CD4-positive, alpha-beta T cell treated with Interleukin-17A for 4 hours (primary cell): ENCODE data around the gene NOL9.
A peak's percentile ranks its signal among the peaks of the same experiment; 100 is the strongest.
"Not testable (repeated sequence)": the region's sequence is repeated elsewhere in the genome, so short reads cannot be mapped to it uniquely, and the experiment has no call there.

Source experiments
- DNase-seq: peaks from one replicate; pipeline ENCODE4 v3.0.0-alpha.2; 2020; ENCODE audit warnings: mixed read lengths

Gene NOL9

DNA sequence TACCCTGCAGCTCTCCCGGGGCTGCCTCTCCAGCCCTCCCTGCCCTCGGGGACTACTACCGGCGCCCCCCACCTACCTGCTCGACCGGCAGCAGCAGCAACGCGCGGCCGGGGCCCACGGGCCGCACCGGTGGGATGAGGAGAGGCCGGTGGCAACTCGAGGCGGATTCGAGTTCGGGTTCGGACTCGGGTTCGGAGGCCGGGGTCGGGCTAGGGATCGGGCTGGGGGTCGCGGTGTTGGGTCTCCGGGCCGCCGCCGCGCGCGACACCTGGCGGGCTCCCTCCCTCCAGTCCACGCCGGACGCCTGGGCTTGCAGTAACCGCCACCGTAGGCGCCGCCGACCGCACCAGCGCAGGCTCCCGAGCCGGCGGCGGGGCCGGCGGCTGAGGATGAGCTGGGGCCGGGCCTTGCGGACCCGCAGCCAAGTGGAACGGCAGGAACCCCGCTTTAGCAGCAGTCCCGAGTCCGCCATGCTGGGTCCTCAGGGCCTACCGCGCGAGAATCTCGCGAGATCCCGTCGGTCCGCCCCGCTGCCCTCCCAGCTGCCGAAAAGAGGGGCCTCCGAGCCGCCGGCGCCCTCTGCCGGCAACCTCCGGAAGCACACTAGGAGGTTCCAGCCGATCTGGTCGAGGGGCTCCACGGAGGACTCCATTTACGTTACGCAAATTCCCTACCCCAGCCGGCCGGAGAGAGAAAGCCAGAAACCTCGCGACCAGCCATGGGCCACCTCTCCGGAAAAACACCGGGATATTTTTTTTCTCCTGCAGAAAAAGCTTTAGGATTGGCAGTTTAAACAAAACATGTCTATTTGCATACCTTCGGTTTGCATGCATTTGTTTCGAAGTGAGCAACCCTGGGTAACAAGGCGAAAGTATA, at the start of gene NOL9:
Gene NOL9, minus strand, starts transcription at position 483 of the 876 bp plus-strand sequence. Its CDS starts 11 bp downstream, at position 472.
- peak; percentile 95 for DNase-seq

DNA sequence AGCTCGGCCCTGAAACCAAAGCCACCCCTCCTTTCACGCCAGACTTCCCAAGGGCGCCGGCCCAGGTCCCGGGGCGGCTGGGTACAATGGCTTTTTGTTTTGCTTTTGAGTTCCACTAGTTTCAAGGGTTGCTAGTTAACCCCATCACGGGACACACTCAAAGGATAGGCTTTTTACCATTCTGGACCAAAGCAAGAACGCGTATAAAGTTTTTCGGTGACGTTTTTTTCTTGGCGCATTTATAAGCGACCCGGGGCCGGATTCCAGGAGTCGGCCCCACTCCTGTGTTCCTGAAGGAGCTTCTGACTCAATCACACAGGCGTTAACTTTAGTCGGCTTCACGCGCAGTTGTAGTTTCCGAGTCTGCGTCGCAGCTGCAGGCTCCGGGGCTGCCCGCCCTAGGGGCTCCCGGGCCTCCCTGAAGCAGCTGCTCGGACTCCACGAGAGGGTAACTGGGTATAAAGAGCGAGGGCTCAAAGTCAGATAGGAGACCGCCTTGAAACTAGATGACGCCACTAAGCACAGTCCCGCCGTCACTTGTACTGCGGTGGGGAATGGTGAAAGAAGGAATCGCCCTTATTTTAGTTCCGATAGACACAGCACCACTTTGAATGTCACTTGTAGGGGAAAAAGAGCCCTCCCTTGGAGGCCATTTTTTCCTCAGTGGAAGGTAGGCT, 49.1 kb upstream of the NOL9 start:
- DNase-seq, result peak; percentile 65

DNA sequence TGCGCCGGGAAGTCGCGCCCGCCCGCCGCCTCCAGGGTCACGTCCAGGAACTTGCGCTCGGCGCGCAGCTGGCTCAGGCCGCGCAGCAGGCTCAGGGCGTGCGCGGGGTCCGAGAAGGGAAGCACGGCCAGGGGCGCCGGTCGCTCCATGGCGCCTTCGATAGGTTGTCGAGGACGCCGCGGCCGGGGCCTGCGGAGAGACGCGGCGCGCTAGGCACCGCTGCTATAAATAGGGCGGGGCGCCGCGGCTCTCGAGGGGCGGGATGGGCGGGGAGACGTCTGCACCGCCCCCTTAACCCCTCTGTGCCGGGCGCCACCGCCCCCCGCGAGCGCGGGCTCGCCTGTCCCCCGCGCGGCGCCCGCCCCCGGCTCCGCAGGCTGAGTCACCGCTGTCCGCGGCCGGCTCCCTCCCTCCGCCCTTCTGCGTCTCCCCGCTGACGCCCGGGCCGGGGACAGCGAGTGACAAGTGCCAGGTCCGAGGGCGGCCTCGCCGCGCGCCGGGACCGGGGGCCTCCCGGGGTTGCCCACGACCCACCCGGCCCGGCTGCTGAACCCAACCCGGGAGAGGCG, 48.4 kb upstream of the NOL9 start, which contains the start of gene KLHL21:
Gene KLHL21, minus strand, starts transcription at position 201 of the 569 bp plus-strand sequence. Its CDS starts 52 bp downstream, at position 149.
- peak; percentile 94 for DNase-seq

DNA sequence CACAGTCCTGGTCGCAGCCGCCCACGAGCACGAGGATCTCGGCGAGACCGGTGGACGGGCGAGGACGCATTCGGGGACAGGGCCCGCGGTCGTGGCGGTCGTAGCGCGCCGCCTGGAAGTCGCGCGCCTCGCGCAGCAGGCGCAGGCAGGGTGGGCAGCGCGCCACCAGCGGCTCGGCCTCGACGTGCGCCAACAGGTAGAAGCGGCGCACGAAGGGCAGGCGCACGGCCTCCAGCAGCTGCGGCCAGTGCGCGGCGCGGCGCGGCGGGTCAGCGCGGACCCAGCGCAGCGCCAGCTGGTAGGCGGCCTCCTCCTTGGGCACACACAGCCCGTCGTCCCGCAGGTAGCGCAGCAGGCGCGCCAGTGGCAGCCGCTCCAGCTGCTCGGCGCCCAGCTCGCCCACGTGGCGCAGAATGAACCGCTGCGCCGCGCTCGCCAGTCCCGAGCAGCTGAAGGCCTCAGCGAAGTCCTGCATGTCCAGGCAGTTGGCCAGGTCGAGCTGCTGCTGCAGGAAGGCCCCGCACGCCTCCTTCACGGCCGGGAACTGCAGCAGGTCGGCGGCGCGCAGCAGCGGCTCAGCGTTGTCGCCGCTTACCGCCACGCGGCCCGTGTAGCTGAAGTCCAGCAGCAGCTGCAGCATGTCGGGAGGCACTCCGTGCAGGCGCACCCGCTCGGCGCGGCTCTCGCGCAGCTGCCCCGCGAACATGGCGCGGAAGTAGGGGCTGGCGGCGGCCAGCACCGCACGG, 47.8 kb upstream of the NOL9 start:
- peak; percentile 54 for DNase-seq

DNA sequence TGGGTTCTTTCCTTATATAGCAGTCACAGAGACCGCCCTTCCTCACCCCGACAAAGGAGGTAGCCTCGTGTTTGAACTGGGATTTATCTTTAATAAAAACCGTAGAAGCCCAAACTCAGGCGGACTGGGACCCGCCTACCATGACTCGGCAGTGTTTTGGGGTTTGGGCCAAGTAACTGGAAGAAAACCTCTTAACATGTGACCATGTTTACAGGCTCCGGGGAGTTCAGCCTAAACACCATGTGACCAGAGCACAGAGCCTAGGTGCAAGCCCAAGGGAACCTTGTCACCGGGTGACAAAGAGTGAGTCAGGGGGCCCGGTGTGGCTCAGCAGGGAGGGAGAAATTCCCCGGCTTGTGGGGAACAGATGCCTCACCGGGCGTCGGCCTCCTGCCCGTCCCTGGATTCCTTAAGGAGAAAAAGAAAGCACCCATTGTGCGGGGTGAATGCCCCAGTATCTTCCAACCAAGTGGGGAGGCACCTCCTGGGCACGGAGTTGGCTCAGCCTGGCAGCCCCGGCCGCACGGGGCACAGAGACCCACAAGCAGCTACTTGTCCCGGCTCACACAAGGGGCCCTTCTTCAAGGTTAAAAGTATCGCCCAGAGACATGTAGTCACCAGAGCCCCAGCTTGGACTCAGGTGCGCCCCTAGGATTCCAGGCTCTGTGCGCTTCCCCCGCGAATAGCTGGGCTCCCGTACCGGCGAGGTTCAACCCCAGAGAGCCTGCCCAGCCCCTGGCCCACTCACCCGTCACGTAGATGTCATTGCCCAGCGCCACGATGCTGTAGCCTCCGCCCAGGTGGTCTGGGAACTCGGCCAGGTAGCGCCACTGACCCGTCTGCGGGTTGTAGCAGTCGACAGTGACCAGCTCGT, 47.0 kb upstream of the NOL9 start:
- DNase-seq, result peak; percentile 82

DNA sequence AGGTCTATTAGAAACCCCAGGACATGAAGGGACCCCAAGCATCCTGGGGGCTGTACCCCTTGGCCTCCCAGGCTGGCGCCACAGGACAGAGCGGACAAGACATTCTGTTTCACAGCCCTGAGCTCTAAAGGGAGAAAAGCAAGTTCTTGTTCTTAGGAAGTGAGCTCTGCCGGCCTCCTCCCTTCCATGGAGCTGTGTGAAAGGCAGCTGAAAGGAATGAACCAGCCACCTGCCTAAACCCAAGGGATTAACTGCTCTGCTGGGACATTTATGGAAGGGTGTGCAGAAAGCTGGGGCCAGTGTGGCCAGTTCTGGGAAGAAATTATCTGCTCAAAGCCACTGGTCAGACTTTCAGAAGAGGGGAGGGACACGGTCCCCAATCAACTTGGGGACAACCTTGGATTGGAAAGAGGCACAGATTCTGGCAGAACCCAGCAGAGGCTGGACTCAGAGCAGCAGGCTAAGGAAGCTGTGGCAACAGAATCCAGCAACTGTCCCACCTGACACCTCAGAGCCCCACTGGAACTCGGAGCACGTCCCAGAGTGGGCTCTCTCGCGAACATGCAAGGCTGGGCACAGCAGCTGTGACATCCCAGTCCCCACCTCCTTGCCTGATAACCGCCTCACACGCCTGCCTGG, 46.2 kb upstream of the NOL9 start:
- no peak for DNase-seq

DNA sequence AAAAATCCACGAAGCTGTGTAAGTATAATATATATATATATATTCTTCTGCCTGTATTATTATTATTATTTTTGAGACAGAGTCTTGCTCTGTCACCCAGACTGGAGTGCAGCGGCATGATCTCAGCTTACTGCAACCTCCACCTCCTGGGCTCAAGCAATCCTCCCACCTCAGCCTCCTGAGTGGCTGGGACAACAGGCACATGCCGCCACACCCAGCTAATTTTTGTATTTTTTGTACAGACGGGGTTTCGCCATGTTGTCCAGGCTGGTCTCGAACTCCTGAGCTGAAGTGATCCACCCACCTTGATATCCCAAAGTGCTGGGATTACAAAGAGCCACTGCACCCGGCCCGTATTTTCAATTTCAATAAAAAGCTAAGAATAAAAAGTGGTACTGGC, 45.7 kb upstream of the NOL9 start:
- not testable (repeated sequence) for DNase-seq

DNA sequence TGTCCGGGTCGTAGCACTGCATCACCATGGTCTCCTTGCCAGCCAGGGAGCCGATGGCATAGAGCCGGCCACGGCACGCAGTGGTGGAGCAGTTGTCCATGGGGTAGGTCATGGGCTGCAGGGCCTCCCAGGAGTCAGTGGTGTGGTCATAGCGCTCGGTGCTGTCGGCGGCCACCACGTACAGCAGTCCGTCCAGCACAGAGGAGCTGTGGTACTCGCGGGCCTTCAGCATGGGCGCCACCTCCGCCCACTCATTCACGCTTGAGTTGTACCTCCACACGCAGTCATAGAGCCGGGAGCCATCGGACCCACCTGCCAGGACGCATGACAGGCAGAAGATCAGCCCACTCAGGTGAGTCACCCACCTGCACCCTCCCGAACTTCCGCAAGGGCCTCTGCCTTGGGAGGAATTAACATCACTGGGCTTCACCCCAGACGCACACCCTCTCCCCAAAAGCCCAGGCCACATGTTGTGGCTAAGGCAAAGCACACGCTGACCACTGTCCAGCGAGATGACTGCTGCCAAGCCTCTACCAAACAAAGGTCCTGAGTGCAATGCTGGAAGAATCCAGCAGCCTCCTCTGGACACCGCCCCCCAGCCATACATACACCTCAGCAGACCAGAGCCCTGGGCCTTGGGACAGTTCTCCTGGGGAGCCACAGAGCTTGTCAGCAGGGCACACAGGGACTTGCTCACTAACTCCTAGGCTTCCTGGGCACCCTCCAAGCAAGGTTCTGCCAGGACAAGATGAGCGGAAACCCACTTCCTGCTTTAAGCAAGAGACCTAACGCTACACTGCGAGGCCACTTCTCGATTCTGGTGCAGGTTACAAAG, 45.0 kb upstream of the NOL9 start:
- DNase-seq, result peak; percentile 71

DNA sequence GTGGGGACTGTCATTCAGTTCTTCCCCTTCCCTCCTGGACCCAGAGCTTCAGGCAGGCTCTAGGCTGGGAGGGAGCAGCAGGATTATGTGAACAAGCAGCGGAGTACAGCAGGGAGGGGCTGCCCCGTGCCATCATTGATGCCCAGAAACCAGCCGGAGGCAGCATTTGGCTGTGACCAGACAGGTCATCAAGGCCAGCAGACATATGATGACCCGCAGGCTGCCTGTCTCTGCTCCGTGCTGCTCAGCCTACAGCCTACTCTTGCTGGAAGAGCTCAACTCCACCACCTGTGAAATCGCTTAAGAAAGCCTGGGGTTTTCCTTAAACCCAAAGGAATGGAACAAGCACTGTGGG, 43.4 kb upstream of the NOL9 start:
- no peak for DNase-seq

DNA sequence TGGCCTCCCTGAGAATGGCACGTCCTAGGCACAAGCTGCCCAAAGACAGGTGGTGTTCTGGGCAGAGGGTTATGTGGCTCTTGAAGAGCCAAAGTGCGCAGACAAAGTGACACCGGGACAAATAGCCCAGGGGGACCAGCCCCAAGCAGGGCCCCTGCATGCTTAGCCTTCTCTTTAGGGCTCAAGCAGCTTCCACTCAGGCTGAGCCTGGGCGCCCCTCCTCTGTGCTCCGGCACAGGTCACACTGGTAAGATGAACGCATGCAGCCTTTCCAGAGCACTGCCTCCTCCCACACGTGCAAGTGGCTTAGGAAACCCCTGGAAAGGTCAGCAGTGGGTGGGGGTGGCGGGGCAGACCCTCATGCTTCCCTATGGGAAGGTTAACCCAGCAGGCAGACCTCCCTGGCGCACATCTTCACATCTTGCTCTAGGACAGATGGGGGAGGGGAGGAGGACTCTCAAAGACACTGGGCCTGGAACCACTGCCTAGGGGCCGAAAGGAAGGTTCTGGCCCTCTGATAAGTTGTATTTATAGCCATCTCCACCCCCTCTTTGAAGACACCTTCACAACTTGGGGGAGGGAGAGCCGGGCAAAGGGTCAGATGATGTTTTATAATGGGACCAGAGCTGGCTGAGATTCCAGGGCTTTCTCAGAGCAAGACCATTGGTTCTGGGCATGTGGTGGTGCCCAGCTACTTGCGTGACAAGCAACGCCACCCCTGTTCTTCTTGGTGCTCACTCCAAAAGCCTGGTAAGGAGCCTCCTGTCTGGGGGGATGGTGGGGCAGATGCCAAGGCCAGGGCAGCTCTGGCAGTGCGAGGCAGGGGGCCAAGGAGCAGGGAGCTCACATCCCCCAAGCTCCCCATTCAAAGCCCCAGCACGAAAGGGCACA, 42.8 kb upstream of the NOL9 start:
- no peak for DNase-seq

DNA sequence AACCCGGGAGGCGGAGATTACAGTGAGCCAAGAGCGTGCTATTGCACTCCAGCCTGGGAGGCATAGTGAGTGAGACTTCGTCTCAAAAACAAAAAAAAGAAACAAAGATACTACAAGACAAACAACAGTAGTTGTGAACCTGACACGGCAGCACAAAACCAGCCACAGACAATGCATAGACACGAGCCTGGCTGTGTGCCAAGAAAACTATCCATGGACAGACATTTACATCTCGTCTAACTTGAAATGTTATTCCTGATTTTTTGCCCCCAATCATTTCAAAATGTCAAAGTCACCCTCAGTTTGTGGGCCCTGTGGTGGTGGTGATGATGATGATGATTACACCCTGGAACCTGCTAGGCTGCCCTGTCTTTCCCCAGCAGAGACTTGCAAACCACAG, 42.0 kb upstream of the NOL9 start:
- DNase-seq, result no peak

DNA sequence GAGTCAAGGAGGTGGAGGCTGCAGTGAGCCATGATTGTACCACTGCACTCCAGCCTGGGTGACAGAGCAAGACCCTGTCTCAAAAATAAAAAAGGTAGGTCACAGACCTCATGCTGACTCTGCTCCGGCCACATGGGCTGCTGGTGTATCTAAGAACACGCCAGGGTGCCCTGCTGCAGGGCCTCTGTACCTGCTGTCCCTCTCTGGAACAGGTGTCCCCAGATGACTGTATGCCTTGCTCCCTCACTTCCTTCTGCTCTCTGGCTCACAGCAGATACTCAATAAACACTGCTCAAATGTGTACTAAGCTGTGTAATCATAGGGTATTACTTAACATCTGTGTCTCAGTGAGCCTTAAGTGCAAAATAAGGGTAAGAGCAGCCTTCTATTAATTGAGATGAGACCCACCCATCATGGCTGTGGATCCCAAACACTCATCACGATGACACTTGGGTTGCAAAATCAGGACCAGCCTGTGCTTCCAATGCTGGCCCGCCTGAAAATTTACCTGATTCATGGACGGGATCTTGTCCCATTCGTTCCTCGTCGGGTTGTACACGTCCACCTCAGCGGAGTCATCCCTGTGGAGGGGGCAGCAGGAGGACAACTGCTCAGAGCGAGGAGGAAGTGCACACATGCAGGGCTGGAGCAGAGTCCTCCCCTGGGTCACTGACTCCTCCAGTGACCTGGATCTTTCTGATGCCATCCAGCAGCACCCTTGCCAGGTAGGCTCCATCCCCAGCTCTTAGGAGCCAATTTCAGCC, 40.8 kb upstream of the NOL9 start:
- no peak for DNase-seq

DNA sequence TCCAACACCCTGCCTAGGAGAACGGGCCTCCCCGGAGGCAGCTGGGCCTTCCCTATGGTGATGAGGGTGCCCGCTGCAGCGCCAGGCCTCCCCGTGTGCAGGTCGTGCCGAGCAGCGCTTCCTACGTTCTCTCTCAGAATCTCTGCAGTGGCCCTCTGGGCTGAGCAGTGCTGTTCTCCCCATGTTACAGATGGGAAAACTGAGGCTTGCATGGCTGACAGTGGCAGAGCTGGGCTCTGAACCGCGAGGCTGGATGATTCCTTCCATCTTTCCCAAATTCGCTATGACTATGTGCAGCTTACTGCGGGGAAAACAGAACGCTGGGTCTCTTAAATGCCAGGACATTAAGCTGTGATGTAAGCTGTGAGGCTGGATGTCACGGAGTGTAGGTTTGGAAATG, 39.5 kb upstream of the NOL9 start:
- DNase-seq, result no peak

DNA sequence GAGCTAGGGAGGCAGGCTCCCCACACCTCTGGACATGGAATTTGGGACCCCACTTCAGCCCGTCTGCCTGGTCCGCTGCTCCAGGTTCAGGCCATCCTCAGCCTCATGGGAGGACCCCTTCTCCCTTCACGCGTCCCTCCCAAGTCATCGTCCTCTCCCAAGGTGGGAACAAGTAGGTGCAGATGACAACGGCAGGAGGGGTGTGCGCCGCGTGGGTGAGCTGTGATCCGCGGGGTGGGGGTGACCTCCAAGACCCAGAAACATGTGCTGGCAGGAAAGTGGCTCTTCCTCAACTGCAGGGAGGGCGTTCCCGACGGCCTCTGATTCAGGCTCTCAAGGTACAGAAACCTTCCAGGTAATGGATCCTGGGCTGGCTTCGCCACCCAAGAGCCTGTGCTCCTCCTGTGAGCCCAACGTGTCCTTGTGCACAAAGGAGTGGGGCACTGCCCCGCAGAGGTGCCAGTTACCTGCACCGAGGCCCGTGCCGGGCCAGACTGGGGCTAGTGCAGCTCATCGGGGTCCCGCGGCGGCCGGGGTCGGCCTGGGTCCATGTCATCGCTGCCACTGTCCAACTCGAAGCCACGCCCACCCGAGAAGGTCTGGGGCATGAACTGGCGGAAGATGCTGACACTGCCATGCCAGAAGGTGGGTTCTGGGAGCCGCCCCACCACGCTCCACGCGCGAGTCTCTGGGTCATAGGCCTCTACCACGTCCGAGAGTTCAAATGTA, 38.7 kb upstream of the NOL9 start:
- DNase-seq, result no peak

DNA sequence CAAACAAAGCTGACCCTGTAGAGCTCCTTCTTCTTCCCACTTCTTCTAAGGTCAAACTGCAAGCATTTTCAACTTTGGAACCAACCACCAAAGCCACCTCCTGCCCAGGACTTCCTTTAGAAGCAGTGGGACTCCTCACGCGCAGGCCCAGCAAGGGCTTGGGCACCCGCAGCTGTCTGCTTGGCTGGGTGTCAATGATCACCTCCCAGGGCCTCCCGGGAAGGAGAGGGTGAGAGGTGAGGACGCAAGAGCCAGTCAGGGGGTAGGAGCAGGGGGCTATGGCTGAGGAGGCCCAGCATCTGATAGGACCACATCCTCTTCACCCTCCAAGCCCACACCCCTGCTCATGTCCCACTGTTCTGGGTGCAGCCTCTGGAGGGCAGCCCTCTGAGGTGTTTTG, 38.1 kb upstream of the NOL9 start:
- DNase-seq, result no peak

DNA sequence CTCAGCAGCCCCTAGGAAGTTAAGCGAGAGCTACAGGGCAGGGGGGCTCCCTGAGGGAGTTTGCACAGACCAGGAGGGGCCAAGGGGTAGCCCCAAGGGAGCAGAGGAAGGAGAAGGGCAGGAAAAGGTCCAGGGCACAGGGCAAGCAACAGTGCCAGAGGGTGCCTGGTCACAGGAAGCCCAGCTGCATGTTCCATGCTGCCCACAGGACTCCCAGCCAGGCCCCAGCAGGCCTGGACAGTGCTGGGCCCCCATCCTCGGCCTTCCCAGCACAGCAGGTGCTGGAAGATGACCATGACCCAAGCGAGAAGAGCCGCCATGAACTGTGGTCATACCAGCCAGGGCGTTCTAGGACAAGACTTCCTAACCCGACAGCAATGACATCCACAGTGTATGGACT, 37.3 kb upstream of the NOL9 start:
- DNase-seq, result no peak

DNA sequence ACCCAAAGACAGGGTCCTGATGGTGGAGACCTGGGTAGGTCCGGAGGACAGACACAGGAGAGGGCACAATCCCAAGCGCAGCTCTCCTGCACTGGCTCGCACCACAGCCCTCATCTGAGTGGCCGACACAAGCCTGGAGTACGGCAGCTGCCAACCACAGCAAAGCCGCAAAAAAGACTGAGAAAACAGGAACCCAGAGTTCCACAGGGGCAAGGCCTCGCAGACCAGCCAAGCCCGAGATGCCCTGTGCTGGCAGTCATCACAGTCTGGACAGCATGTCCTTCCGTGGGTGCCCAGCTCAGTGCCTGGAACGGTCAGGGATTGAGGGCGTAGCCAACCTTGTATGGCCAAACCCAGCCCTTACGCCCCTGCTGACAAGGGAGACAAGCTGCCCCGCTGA, 36.9 kb upstream of the NOL9 start:
- no peak for DNase-seq

DNA sequence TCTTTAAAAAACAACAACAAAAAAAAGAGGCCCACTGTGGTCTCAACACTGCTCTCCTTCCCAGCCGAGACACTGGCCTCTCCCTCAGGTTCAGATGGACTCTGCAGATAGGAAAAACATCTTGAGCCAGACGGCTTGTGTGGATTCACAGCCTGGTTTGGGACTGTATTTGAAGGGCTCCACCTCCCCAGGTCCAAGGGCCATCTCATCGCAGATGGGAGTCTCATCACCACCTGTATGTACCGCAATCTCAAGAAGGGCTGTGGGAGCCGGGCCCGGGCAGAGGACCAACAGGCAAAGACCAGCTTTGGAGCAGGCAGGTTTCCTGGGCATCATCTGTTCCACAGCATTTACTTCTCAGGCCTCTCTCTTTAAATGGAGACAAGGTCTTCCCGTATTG, 35.7 kb upstream of the NOL9 start:
- no peak for DNase-seq
